Activated CD4-positive, CD25-positive, alpha-beta regulatory T cell (primary cell): ENCODE results near the gene TMC1.
A peak's percentile ranks its signal among the peaks of the same experiment; 100 is the strongest.
"Not testable (repeated sequence)": the region's sequence is repeated elsewhere in the genome, so short reads cannot be mapped to it uniquely, and the experiment has no call there.

Experiments used
- DNase-seq, 4 experiments: peaks; one replicate each; lab custom pipeline; 2025; lab: John Stamatoyannopoulos, UW

TMC1 gene

DNA sequence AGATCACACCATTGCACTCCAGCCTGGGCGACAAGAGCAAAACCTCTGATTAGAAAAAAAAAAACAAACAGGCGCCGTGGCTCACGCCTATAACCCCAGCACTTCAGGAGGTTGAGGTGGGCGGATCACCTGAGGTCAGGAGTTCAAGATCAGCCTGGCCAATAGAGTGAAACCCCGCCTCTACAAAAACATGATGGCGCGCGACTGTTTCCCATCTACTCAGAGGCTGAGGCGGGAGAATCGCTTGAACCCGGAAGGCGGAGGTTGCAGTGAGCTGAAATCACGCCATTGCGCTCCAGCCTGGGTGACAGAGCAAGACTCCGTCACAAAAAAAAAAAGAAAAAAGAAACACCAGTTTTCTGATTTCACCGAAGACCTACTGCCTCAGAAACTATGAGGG, at the start of gene TMC1:
Gene TMC1 (plus strand): TSS at position 193 of the 400 bp plus-strand sequence. CDS start 127,041 bp downstream, outside the sequence.
- not testable (repeated sequence) for DNase-seq

GRCh38 chr9:72473474-72474261, 47.7 kb upstream of the TMC1 start:
- DNase-seq, result no peak

DNA sequence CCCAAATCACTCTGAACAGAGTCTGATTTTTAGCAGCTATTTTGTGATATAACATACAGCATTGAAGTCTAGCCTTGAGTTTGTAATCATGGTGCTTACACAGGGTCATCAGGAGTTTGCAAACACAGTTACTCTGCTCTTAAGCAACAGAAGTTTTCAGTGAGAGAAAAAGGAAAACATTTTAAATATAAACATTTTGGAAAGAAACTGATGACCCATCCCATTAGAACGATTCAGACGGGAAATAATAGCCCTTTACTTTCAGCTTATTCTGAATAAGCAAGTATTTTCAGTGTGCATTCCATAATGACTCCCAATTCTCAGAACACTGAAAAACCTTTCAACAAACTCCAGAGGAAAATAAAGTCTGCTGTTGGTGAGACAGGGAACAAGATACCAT, 46.7 kb upstream of the TMC1 start:
- DNase-seq, result no peak

DNA sequence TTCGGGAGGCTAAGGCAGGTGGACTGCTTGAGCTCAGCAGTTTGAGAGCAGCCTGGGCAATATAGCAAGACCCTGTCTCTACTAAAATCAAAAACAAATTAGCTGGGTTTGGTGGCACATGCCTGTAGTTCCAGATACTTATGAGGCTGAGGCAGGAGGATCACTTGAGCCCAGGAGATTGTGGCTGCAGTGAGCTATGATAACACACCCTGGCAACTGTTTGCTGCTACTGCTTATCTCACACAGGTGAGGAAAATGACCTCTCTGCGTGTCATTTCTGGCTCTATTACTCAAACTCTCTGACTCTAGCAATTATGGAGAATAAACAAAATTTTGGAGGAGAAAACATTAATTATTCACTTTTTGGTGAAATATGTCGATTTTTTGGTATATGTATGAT, 45.3 kb upstream of the TMC1 start:
- DNase-seq, result no peak

- peak in 2 of 4 experiments; percentile 4 to 6 for DNase-seq
These were observed 44.6 kb upstream of the TMC1 start for GRCh38 chr9:72476617-72477437.

GRCh38 chr9:72477930-72478518, 43.4 kb upstream of the TMC1 start:
- DNase-seq, result no peak

GRCh38 chr9:72478966-72479365, 42.4 kb upstream of the TMC1 start:
- DNase-seq, result no peak

DNA sequence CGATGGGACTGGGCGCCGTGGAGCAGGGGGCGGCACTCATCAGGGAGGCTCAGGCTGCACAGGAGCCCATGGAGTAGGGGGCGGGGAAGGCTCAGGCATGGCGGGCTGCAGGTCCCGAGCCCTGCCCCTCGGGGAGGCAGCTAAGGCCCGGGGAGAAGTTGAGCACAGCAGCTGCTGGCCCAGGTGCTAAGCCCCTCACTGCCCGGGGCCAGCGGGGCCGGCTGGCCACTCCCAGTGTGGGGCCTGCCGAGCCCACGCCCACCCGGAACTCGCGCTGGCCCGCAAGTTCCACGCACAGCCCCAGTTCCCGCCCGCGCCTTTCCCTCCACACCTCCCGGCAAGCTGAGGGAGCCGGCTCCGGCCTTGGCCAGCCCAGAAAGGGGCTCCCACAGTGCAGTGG, 41.1 kb upstream of the TMC1 start:
- DNase-seq, result not testable (repeated sequence)

DNA sequence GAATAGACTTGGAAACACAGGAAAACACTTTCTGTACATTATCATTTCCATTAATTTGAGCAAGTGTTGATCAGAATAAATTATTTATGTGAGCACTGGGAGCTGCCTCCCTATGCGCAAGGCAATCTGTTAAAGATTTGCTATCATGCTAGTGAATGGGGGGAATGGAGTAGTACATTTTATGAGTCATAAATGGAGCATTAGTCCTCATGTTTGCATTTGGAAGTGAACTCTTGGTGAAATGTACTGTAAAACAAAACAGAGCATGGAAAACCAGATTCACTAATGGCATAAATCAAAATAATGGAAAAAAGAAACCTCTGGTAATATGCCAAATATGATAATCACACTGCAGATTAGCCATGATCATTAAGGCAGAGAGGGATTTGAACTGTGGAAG, 40.5 kb upstream of the TMC1 start:
- no peak for DNase-seq

DNA sequence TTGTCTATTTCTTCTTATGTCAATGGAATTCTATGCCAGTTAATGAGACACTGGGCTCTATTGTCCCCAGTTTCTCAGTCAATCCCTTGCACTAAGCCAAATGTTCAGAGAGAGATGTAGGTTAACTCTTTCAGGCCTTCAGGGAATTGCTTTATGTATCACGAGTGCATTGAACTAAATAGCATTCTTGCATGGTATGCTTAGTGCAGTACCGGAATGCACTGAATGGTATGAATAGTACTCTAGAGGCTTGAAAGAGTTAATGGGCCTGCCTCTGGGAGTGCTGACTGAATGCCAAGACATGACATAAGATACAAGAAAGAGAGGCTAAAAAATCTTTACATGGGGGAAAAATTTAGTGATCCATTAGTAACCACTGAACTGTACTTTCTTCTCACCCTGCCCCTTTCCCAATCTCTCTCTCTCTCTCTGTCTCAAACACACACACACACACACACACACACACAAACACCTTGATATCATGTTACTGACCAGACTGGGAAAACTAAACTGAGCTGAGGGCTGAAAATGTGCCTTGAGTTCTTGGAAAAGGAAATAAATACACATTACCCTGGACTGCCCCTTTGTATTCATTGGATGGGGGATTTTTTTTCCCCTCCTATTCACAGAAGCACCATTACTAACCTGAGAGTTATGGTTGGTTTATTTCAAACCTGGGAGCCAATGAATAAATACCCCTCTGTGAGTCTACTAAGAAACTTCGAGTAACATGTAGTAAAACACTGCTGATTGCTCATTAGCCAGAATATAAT, 35.4 kb upstream of the TMC1 start:
- DNase-seq, result no peak

GRCh38 chr9:72486594-72486955, 34.8 kb upstream of the TMC1 start:
- no peak for DNase-seq

GRCh38 chr9:72487665-72488064, 33.7 kb upstream of the TMC1 start:
- not testable (repeated sequence) for DNase-seq

DNA sequence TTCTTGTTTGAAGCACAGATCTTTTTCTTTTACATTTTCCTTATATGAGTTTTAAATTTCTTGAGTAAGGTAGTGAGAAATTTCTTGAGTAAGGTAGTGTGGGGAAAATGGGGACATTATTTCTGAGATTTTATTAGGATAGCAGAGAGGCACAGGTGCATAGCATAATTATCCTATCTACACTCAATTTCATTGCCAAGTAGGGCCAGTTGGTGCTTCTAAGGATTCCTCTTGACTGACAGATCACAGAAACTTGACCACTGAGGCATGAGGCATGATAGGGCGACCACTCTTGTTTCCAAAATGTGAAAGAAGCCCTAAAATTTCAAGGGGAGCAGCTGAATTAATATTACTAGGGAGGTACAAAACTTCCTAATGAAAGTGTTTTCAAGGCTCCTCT, 31.4 kb upstream of the TMC1 start:
- no peak for DNase-seq

DNA sequence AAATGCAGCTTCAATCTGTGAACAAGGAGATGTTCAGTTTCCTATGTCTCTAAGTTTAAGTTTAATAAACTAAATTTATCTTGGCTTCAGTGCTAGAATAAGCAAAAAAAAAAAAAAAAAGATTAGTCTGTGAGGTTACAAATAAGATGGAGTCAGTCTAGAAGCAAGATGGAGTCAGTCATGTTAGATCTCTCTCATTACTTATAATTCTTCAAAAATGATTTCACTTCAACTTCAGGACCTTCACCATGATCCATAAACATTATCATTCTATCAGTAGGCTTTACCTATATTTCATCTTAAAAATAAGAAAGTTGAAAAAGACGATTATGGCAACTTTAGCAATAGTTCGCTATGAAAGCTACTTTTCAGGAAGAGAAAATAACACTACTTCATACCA, 30.2 kb upstream of the TMC1 start:
- DNase-seq, result no peak

DNA sequence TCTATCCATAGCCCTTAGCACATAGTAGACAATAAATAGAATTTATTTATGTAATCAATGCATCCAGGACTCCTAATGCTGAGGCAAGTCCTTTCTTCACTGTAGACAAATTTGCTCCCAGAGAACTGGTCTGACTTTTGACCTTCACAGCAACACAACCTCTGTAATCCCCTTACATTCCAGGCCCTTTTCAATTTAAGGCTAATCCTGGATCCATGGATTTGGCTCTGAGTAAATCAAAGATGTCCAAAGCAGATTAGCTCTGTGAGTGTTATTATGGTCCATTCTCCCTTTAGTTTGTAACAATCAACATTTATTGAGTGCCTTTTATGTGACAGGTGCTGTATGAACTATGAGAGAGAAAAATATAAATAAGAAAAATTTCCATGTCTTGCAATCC, 27.4 kb upstream of the TMC1 start:
- no peak for DNase-seq

- DNase-seq, result no peak
These were observed 23.9 kb upstream of the TMC1 start for GRCh38 chr9:72497447-72498046.

- no peak for DNase-seq
These were observed 14.8 kb upstream of the TMC1 start for GRCh38 chr9:72506615-72507014.

DNA sequence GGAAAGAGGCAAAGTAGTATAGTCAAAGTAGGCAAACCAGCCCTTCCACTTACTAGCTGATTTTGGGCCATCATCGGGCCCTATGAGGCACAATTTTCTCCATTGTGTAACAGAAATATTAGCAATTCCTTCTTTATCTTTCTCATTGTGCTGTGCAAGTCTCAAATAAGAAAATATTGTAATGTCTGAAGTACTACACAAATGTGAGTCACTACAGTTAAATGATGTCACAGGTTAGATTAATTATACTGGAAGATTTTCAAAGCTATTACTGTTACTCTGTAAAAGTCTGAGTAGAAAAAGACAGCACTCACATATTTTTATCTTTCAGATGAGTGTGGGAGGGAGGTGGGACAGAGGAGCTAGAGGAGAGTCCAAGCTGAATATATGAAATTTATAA, 12.4 kb upstream of the TMC1 start:
- no peak for DNase-seq

GRCh38 chr9:72509635-72510034, 11.8 kb upstream of the TMC1 start:
- no peak for DNase-seq

- not testable (repeated sequence) for DNase-seq
These were observed 397 bp upstream of the TMC1 start for GRCh38 chr9:72521011-72521410.

DNA sequence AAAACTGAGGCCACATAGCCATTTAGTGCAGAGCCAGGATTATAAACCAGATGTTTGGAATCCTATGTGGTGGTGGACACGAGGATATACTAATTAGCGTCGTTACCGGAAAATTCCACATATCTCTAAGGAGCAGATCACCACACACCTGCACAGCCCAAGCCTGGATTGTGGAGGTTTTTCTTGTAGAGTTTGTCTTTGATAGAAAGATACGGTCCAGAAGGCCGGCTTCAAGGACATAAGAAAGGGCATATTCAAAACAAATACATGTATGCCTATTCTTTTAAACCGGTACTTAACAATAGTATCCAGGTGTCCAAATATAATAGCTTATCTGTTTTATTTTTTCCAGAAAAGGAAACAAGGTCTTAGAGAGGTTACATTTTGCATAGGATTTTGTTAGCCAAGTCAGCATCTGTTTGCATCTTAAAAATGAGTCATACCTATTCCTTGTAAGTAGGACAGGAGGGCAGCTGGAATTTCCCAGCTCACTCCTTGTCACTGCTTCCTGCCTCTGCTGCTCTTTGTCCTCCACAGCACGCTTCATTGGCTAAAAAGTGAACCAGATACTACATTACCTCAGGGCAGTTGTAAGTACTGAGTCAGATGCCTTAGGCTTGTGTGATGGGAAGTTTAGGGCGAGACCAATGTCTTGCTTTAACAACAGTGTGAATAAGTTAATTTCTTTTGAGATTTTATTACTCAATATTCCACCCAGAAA, 3.6 kb downstream of the TMC1 start:
- no peak for DNase-seq
